Natural killer cell treated with Interleukin-12 subunit alpha and Interleukin-12 subunit beta and Interleukin-15 and Interleukin-18, amount 100 ng/mL, for 72 hours (primary cell): ENCODE results near the gene XRN2. TPM values are rescaled to one million over a fixed set of nuclear protein-coding genes. Genes with fewer than 3 reads are reported as not detected.

Experiments
- ATAC-seq, 2 donors: fragments of 150-1000 bp; cut with Tn5 transposase in 1 of 2; sonication (Bioruptor Pico), chemical (Tn5 transposase) in 1 of 2; 2 replicates each; pipeline ENCODE4 v1.10.0; 2021
- DNase-seq: peaks from one replicate; pipeline ENCODE4 v3.0.0; 2022; ENCODE audit warnings: low spot score
- H3K27ac Mint-ChIP-seq, 2 donors: 1 replicate in 1 of 2; 2 replicates in 1 of 2; pipeline ENCODE4 v1.8.0; 2022; ENCODE audit warnings: mixed read lengths in 2 of 2, mild to moderate bottlenecking in 1 of 2, moderate library complexity in 1 of 2
- H3K27me3 Mint-ChIP-seq, 2 donors: 1 replicate in 1 of 2; 2 replicates in 1 of 2; pipeline ENCODE4 v1.8.0; 2022; ENCODE audit warnings: mixed read lengths in 2 of 2
- H3K36me3 Mint-ChIP-seq: one replicate; pipeline ENCODE4 v1.8.0; 2022; ENCODE audit warnings: mixed read lengths
- H3K4me1 Mint-ChIP-seq, 2 donors: 1 replicate in 1 of 2; 2 replicates in 1 of 2; pipeline ENCODE4 v1.8.0; 2022; ENCODE audit warnings: low read depth in 2 of 2, mixed read lengths in 2 of 2, mild to moderate bottlenecking in 1 of 2
- H3K4me3 Mint-ChIP-seq: one replicate; pipeline ENCODE4 v1.8.0; 2022; ENCODE audit warnings: mixed read lengths
- H3K9me3 Mint-ChIP-seq: 2 replicates; pipeline ENCODE4 v1.8.0; 2022; ENCODE audit warnings: mixed read lengths
- total RNA-seq, 2 donors: library from RNA; stranded (reverse); gene quantifications; one replicate each; pipeline ENCODE4 v1.2.3, GENCODE V29; 2022

Gene XRN2
- total RNA-seq, 2 donors from 2014 or later: 62.1 to 68.6 TPM

DNA sequence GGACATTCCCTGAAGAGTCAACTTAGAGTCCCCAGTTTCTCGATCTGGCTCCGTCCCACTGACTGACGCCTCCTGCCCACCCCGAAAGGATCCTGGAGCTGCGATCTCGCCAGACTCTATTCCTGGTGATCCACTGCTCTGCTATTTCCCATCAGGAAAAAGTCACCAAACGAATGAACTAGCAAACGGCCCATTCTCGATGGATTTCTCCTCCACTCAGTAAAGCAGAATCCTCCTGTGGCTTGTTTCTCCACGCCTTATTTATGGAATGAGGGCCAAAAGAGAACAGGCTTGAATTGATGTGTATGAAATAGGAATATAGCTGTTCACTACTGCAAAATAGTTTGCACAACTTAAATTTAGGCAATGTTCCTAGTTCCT lies 88.8 kb downstream of the XRN2 start:
- no peak for ATAC-seq
- Mint-ChIP-seq H3K27ac (no peak overlapping the region), H3K9me3 (no peaks in the 10 kb centered on the region), H3K27me3 (peaks cover 23 to 33% of the 10 kb centered on the region in 2 donors), H3K36me3 (peaks cover 25% of the 10 kb centered on the region), H3K4me1 (peaks cover 16 to 19% of the 10 kb centered on the region in 2 donors), H3K4me3 (peak overlapping the region; percentile 4)
- DNase-seq: no peak

DNA sequence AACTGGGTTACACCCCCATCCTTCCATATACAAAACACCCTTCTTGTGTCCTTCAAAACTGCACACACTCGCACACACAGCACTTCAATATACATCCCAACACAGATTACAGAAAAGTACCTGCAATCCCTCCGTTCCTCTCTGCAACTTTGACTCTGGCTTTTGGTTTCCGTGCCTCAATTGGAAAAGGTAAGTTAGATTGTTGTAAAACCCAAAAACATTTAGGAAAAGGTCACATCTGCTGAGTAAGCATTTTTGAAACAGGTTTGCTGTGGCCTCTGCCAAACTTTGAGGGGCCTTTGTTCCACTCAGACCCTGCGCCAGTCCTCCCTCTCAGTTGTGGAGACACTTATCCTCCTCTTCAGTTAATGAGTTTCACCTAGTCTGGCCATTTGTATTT lies 90.0 kb downstream of the XRN2 start:
- peaks cover 19 to 20% of the 10 kb centered on the region in 2 donors for H3K4me1 Mint-ChIP-seq
- H3K36me3 Mint-ChIP-seq: peaks cover 23% of the 10 kb centered on the region
- H3K9me3 Mint-ChIP-seq: no peaks in the 10 kb centered on the region
- DNase-seq: no peak
- no peak overlapping the region for H3K27ac Mint-ChIP-seq
- peak overlapping the region; percentile 29 for H3K4me3 Mint-ChIP-seq
- ATAC-seq: no peak
- peaks cover 30 to 39% of the 10 kb centered on the region in 2 donors for H3K27me3 Mint-ChIP-seq

DNA sequence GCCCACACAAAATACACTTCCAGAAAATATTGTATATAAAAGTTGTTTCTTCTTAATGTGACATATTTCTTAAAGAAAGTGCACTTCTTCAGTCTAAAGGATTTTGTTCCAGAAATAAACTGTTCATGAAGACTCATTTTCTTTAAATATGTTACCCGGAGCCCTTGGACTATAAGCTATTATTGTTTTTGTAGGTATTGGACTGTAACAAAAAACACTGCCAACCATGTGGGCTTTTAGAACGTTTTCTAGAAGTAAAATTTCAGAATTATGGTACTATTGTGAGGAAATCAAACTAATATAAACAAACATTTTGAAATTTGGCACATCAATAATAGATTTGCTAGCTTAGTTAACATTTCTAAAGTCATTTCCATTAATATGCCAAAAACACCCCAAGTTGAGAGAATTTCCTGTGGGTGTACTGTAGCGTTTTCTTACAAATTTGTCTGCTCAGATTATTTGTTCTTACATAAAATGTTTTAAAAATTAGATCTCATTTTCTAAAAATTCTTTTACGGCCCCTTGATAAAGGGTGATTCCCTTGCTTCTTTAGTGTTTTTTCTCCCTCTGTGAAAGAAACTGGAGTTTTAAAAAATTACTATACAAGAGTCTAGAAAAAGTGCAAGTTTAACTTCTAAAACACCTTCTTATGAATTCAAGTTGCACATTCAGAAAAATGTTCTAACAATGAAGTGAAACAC lies 90.8 kb downstream of the XRN2 start:
- Mint-ChIP-seq H3K36me3 (peaks cover 28% of the 10 kb centered on the region), H3K27ac (no peak overlapping the region), H3K9me3 (no peaks in the 10 kb centered on the region), H3K27me3 (peaks cover 35 to 47% of the 10 kb centered on the region in 2 donors), H3K4me3 (no peak overlapping the region), H3K4me1 (peaks cover 19 to 20% of the 10 kb centered on the region in 2 donors)
- ATAC-seq: no peak
- no peak for DNase-seq

GRCh38 chr20:21394551-21394950 lies 91.4 kb downstream of the XRN2 start:
- H3K9me3 Mint-ChIP-seq: no peaks in the 10 kb centered on the region
- no peak for DNase-seq
- no peak overlapping the region for H3K4me3 Mint-ChIP-seq
- H3K27me3 Mint-ChIP-seq: peaks cover 35 to 53% of the 10 kb centered on the region in 2 donors
- H3K4me1 Mint-ChIP-seq: peaks cover 19 to 20% of the 10 kb centered on the region in 2 donors
- no peak for ATAC-seq
- H3K27ac Mint-ChIP-seq: no peak overlapping the region
- peaks cover 28% of the 10 kb centered on the region for H3K36me3 Mint-ChIP-seq

DNA sequence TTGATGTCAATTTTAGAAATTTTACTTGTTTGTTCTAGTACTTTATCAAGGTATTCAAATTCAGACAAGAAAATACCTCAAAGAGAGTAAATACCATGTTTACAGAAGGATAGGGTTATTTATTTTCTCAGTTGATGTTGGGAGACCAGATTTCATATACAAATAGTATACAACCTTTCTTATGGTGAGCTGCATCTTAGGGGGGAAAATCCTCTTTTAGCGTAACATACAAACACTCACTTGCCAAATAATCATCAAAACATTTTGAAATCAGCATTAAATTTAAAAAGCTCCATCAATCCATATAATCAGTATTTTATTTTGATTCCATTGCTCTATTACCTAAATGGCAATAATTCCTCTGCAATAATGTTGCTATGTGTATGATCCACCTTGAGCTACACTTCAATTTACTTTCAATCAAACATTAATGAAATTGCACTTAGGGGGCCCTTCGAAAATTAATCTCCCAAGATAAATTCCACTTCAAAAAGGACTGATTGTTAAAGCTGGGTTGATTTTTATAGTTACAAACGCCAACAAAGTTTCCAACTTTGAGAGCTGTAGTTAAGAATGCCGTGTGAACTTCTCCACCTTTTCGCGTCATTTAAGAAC lies 92.0 kb downstream of the XRN2 start:
- Mint-ChIP-seq H3K9me3 (no peaks in the 10 kb centered on the region), H3K4me3 (no peak overlapping the region), H3K36me3 (peaks cover 26% of the 10 kb centered on the region), H3K27ac (no peak overlapping the region), H3K27me3 (peaks cover 35 to 56% of the 10 kb centered on the region in 2 donors), H3K4me1 (peaks cover 19 to 20% of the 10 kb centered on the region in 2 donors)
- ATAC-seq (no peak), DNase-seq (no peak)

- ATAC-seq (peak; percentile 59 to 72), DNase-seq (no peak)
- no peak overlapping the region for H3K27ac Mint-ChIP-seq
- H3K9me3 Mint-ChIP-seq: no peaks in the 10 kb centered on the region
- H3K4me1 Mint-ChIP-seq: peaks cover 19 to 20% of the 10 kb centered on the region in 2 donors
- H3K27me3 Mint-ChIP-seq: peaks cover 38 to 63% of the 10 kb centered on the region in 2 donors
- peaks cover 21% of the 10 kb centered on the region for H3K36me3 Mint-ChIP-seq
- no peak overlapping the region for H3K4me3 Mint-ChIP-seq
Observed at GRCh38 chr20:21395666-21396598, 92.8 kb downstream of the XRN2 start.

DNA sequence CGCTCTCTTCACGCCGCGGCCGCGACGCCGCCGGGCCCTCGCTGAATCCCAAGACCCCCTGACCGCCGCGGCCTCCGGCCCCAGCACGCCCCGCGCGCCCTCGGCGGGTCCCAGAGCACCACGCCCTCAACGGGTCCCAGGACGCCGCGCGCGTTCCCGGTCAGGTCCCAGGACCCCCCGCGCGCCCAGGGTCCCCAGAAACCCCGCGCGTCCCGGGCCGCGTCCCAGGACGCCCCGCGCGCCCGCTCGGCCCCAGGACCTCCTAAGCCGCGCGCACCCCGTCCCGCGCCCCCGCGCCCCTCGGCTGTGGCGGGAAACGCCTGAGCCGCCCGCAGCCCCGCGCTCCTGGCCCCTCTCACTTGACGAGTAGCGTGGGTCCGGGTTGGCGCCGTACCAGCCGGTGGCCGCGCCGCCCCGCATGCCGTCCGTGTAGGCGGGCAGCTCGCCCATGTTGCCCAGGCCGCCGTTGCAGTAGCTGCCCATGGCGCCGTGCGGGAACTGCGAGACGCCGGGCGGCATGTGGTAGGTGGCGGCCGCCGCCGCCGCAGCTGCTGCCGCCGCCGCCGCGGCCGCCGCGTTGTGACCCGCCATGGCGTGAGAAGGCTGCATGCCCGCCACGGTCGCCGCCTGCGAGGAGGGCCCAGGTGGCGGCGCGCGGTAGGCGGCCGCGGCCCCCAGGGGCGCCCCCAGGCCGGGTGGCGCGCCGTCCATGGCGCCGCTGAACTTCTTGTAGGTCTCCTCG lies 93.6 kb downstream of the XRN2 start:
- Mint-ChIP-seq H3K9me3 (no peaks in the 10 kb centered on the region), H3K36me3 (peaks cover 17% of the 10 kb centered on the region), H3K4me1 (peaks cover 17 to 19% of the 10 kb centered on the region in 2 donors), H3K27ac (no peak overlapping the region), H3K4me3 (no peak overlapping the region), H3K27me3 (peaks cover 37 to 67% of the 10 kb centered on the region in 2 donors)
- ATAC-seq (peak; percentile 54 to 63), DNase-seq (no peak)

GRCh38 chr20:21397341-21398108 lies 94.4 kb downstream of the XRN2 start, which contains the start of gene NKX2-4:
Gene NKX2-4 (minus strand): TSS chr20:21397526. CDS start chr20:21397399, 127 bp downstream.
- Mint-ChIP-seq H3K36me3 (peaks cover 13% of the 10 kb centered on the region), H3K27me3 (peaks cover 36 to 67% of the 10 kb centered on the region in 2 donors), H3K9me3 (no peaks in the 10 kb centered on the region), H3K4me3 (peak within 1 kb of the TSS; percentile 43), H3K4me1 (peaks cover 13 to 15% of the 10 kb centered on the region in 2 donors), H3K27ac (peak within 1 kb of the TSS in 1 of 2 donors; percentile 11)
- DNase-seq: no peak
- peak in 1 of 2 donors; percentile 13 for ATAC-seq

DNA sequence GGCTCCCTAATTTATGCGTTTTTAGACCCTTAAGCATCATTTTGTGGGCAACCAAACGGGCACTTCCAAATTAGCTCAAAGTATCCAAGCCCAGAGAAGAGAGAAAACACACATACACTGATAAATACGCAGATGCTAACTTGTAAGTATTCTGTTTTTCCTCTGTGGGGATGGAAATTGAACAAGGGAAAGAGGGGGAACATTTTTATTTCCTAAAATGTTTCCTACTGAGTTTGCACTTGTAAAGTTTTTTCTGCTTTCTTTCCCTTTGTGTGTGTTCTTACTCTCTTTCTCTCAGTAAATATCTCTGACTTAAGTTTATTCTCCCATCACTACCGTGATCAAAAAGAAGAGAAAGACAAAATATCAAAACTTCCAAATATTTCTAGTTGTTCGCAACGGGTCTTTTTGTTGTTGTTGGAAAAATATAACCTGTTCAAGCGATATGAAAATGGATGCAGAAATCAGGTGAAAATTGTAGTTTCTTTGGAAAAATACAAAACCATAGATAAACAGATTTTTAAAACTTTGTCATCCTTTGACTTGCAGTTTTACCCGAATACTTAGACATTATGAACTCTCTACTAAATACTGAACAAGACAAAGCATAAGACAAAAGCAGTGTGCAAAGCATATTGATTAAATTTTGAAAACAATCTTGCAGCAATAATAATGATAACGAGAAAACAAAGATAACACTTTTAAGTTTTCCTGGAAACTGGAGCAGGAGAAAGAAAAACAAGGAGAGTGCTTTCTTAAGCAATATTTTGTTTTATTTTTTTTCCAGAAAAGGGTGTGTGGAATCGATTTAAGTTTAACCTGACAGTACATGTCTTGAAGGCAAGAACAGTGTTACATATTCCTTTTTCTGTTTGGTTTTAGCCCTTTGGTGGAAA lies 95.2 kb downstream of the XRN2 start:
- DNase-seq: no peak
- no peaks in the 10 kb centered on the region for H3K9me3 Mint-ChIP-seq
- peak overlapping the region in 1 of 2 donors; percentile 11 for H3K27ac Mint-ChIP-seq
- H3K4me3 Mint-ChIP-seq: peak overlapping the region; percentile 43
- no peak for ATAC-seq
- H3K36me3 Mint-ChIP-seq: peaks cover 9% of the 10 kb centered on the region
- H3K4me1 Mint-ChIP-seq: peaks cover 4 to 10% of the 10 kb centered on the region in 2 donors
- H3K27me3 Mint-ChIP-seq: peaks cover 34 to 66% of the 10 kb centered on the region in 2 donors

GRCh38 chr20:21399005-21399475 lies 95.9 kb downstream of the XRN2 start:
- peaks cover 8% of the 10 kb centered on the region for H3K36me3 Mint-ChIP-seq
- no peak overlapping the region for H3K27ac Mint-ChIP-seq
- ATAC-seq (no peak), DNase-seq (no peak)
- H3K9me3 Mint-ChIP-seq: no peaks in the 10 kb centered on the region
- peaks cover 4 to 9% of the 10 kb centered on the region in 2 donors for H3K4me1 Mint-ChIP-seq
- no peak overlapping the region for H3K4me3 Mint-ChIP-seq
- peaks cover 36 to 69% of the 10 kb centered on the region in 2 donors for H3K27me3 Mint-ChIP-seq

DNA sequence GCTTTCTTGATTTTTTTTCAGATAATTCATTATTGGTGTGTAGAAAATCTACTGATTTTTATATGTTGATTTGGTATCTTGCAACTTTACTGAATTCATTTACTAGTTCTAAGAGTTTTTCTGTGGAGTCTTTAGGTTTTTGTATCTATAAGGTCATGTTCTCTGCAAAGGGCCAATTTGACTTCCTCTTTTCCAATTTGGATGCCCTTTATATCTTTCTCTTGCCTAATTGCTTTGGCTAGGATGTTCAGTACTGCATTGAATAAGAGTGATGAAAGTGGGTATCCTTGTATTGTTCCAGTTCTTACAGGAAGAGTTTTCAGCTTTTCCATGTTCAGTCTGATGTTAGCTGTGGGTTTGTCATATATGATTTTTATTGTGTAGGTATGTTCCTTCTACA lies 108.6 kb downstream of the XRN2 start:
- H3K27ac Mint-ChIP-seq: no peak overlapping the region

More for the DNA sequence above, 108.6 kb downstream of the XRN2 start:
- DNase-seq (no peak), ATAC-seq (no peak)
- Mint-ChIP-seq H3K4me1 (no peaks in the 10 kb centered on the region), H3K4me3 (no peak overlapping the region), H3K9me3 (peaks cover 10% of the 10 kb centered on the region), H3K36me3 (peaks cover 28% of the 10 kb centered on the region), H3K27me3 (peaks cover 42 to 44% of the 10 kb centered on the region in 2 donors)
